A549 (cell line): ENCODE results near the gene SPEM1. TPM values are rescaled to one million over a fixed set of nuclear protein-coding genes. Genes with fewer than 3 reads are reported as not detected.

Experiments used
- ATAC-seq, 2 experiments: fragments of 200-7000 bp in 1 of 2; fragments of >200 bp in 1 of 2; cut with Nextera tagmentation in 1 of 2; cut with Tn5 transposase in 1 of 2; 3 replicates each; pipeline versions ENCODE4 v1.8.0 to v1.9.1; 2018 to 2020; ENCODE audit warnings: mild to moderate bottlenecking in 1 of 2, moderate library complexity in 1 of 2
- CTCF ChIA-PET: fragments of 300-600 bp; sonication (Branson Sonifier 250); formaldehyde crosslinking; extraction: SDS; loops from one replicate; lab custom pipeline; 2021; ENCODE audit warnings: antibody characterized with exemption, inconsistent platforms; lab: Yijun Ruan, JAX
- POLR2A ChIA-PET: fragments of 350-600 bp; formaldehyde crosslinking; extraction: SDS; loops from one replicate; lab custom pipeline; 2021; ENCODE audit warnings: antibody characterized with exemption, inconsistent platforms; lab: Yijun Ruan, JAX
- DNase-seq, 2 experiments: peaks; one replicate each; pipeline versions ENCODE4 v3.0.0 to v3.0.0-alpha.2; 2011 to 2016; ENCODE audit warnings: low read depth in 1 of 2, low spot score in 1 of 2
- FAIRE-seq: peaks from 2 replicates; lab custom pipeline; 2011; peaks lifted over from hg19 to GRCh38; lab: Jason Lieb, UNC
- H3K27ac ChIP-seq, 2 experiments: fragments of >200 bp; sonication (Bioruptor Twin); formaldehyde crosslinking; 3 replicates each; pipeline ENCODE4 v1.5.1; 2016 to 2017
- H3K4me1 ChIP-seq: fragments of >200 bp; sonication (Bioruptor Twin); formaldehyde crosslinking; 3 replicates; pipeline ENCODE4 v1.6.1; 2016
- H3K4me2 ChIP-seq: fragments of >200 bp; sonication (Bioruptor Twin); formaldehyde crosslinking; 3 replicates; pipeline ENCODE4 v1.6.1; 2016
- H3K4me3 ChIP-seq: fragments of >200 bp; sonication (Bioruptor Twin); formaldehyde crosslinking; 3 replicates; pipeline ENCODE4 v1.5.1; 2016
- H3K9me3 ChIP-seq: fragments of >200 bp; sonication (Bioruptor Twin); formaldehyde crosslinking; 3 replicates; pipeline ENCODE4 v1.6.1; 2016
- BHLHE40 ChIP-seq: IDR thresholded peaks from 2 replicates; pipeline ENCODE4 v1.6.1; 2012; ENCODE audit warnings: low read depth, low read length, inconsistent platforms
- CEBPB ChIP-seq, 2 experiments: fragments of >200 bp in 1 of 2; sonication (Bioruptor Twin) in 1 of 2; formaldehyde crosslinking in 1 of 2; IDR thresholded peaks; 2 replicates each; pipeline ENCODE4 v1.6.1; 2012 to 2016
- E2F6 ChIP-seq: IDR thresholded peaks from 2 replicates; pipeline ENCODE4 v1.6.1; 2012; ENCODE audit warnings: low read depth, borderline replicate concordance
- FOXS1 ChIP-seq: fragments of 250-450 bp; sonication (Bioruptor Pico); IDR thresholded peaks from 2 replicates; pipeline ENCODE4 v1.5.0; 2020; ENCODE audit warnings: mild to moderate bottlenecking, moderate library complexity
- HOXB5 ChIP-seq: fragments of 250-450 bp; sonication (Bioruptor Pico); IDR thresholded peaks from 2 replicates; pipeline ENCODE4 v1.5.0; 2020; ENCODE audit warnings: mild to moderate bottlenecking, moderate library complexity
- KDM5A ChIP-seq: fragments of 200-600 bp; sonication (generic); IDR thresholded peaks from 2 replicates; pipeline ENCODE4 v1.6.1; 2016; ENCODE audit warnings: antibody characterized with exemption, mild to moderate bottlenecking
- MAFK ChIP-seq: fragments of 450-650 bp; IDR thresholded peaks from 2 replicates; pipeline ENCODE4 v1.6.1; 2014; ENCODE audit not compliant: partially characterized antibody
- MAZ ChIP-seq: fragments of 150-350 bp; IDR thresholded peaks from 2 replicates; pipeline ENCODE4 v1.6.1; 2014; ENCODE audit warnings: antibody characterized with exemption, low read depth, low read length, borderline replicate concordance
- MYC ChIP-seq: IDR thresholded peaks from 2 replicates; pipeline ENCODE4 v1.6.1; 2012; ENCODE audit warnings: mild to moderate bottlenecking, inconsistent platforms, low read length, improper control_type of control experiment, borderline replicate concordance
- NPAS2 ChIP-seq: fragments of 250-450 bp; sonication (Bioruptor Pico); IDR thresholded peaks from 2 replicates; pipeline ENCODE4 v1.8.0; 2022; ENCODE audit warnings: mild to moderate bottlenecking, moderate library complexity, borderline replicate concordance
- POLR2AphosphoS2 ChIP-seq: conservative IDR thresholded peaks from 2 replicates; pipeline ENCODE4 v1.6.1; 2012; ENCODE audit warnings: low read length, improper control_type of control experiment, inconsistent platforms
- RAD21 ChIP-seq, 2 experiments: fragments of >200 bp in 1 of 2; sonication (Bioruptor Twin) in 1 of 2; formaldehyde crosslinking in 1 of 2; IDR thresholded peaks in 1 of 2; conservative IDR thresholded peaks in 1 of 2; 2 replicates in 1 of 2; 3 replicates in 1 of 2; pipeline ENCODE4 v1.6.1; 2012 to 2018; ENCODE audit warnings: inconsistent platforms in 1 of 2
- RNF2 ChIP-seq: fragments of 200-600 bp; sonication (generic); IDR thresholded peaks from 2 replicates; pipeline ENCODE4 v1.6.1; 2016; ENCODE audit warnings: low read depth, mild to moderate bottlenecking, antibody characterized with exemption, moderate library complexity, borderline replicate concordance
- TFCP2L1 ChIP-seq: fragments of 250-450 bp; sonication (Bioruptor Pico); IDR thresholded peaks from 2 replicates; pipeline ENCODE4 v1.5.0; 2021; ENCODE audit warnings: mild to moderate bottlenecking
- ZSCAN20 ChIP-seq: fragments of 250-450 bp; sonication (Bioruptor Pico); IDR thresholded peaks from 2 replicates; pipeline ENCODE4 v1.8.0; 2022; ENCODE audit warnings: mild to moderate bottlenecking, moderate library complexity
- WGBS: methylation state at CpG from one replicate; pipeline ENCODE4 v1.1.6; 2017; ENCODE audit errors: missing lambda C conversion rate; 5-methylcytosine and 5-hydroxymethylcytosine counted together
- polyA plus RNA-seq, 4 experiments: library from polyadenylated mRNA; depleted of rRNA in 3 of 4; stranded (reverse); fragments of >200 nt; fragmentation: RNase III in 1 of 4; extraction: RNeasy Plus Mini Kit Qiagen cat#74134 plus additional on column Dnase treatment in 1 of 4; gene quantifications; 2 replicates in 3 of 4; 3 replicates in 1 of 4; pipeline ENCODE4 v1.2.3, GENCODE V29; 2011 to 2017
- TF ChIP-seq, protein P1 (sequence below): fragments of 150-350 bp; IDR thresholded peaks from 2 replicates; pipeline ENCODE4 v1.6.1; 2014; ENCODE audit warnings: low read depth, mild to moderate bottlenecking, low read length
- TF ChIP-seq, protein P2 (sequence below): fragments of 250-450 bp; sonication (Bioruptor Pico); IDR thresholded peaks from 2 replicates; pipeline ENCODE4 v1.5.0; 2021; ENCODE audit warnings: mild to moderate bottlenecking, moderate library complexity, borderline replicate concordance
- TF ChIP-seq, protein P3 (sequence below): fragments of >200 bp; sonication (Bioruptor Twin); formaldehyde crosslinking; IDR thresholded peaks from 3 replicates; pipeline ENCODE4 v1.5.1; 2016

Gene SPEM1
- polyA plus RNA-seq, 2 of the 4 experiments (the other 2 are of a cell fraction) = 0.09 TPM; not detected in 1

DNA sequence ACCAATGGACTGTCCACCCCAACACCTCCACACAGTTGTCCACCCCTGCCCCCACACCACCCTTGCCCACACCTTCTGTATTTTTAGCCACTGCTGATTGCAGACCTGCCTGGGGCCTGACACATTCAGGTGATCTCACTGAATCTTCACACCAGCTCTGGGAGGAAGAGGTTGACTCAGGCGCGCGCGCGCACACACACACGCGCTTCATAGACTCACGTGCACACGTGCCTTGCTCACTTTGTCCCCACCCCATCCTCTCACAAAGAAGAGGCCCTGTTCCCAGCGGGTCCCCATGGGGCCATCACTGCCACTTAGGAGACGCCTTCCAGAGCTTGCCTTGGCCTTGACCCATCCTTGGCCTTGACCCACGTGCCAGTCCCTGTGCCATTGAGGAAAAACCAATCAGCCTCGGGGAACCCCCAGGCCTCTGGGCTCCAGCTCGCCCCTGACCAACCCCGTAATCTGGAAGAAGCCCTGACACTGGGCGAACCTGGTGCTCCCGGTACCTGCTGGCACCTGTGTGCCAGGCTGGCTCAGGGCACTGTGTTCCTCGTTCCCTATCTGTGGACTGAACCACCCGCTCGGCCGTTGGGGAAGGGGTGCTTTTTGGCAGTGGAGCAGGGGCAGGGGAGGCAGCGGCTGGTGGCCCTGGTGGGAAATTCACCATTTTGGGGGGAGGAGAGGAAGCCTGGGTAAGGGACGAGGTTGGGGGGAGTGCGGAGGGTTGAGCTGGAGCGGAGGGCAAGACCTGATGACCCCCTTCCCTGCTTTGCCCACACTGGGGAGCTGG, 9.3 kb upstream of the SPEM1 start:
- H3K4me3 ChIP-seq = no peak overlapping the region
- no peak overlapping the region for H3K27ac ChIP-seq
- FAIRE-seq (no peak), ATAC-seq (no peak), DNase-seq (no peak)
- CTCF ChIA-PET = interaction anchor here (0.6 to 3.4 kb wide), 9 partner anchors 8 to 150 kb away, joined by 3 to 20 read pairs (median 4); partner anchors contain the start of gene SPEM1
- POLR2A ChIA-PET = no interaction called here
- no peak for TF ChIP-seq MYC
- H3K9me3 ChIP-seq = no peaks in the 10 kb centered on the region
- 90% methylated on average over 25 of the region's 25 CpGs for WGBS
- no peak overlapping the region for H3K4me2 ChIP-seq
- peaks cover 7% of the 10 kb centered on the region; the same call in 1 of the 3 replicates for H3K4me1 ChIP-seq

- POLR2A ChIA-PET = no interaction called here
- FAIRE-seq = no peak
Measured at GRCh38 chr17:7411427-7411750, 8.7 kb upstream of the SPEM1 start.

GRCh38 chr17:7413346-7413985, 6.7 kb upstream of the SPEM1 start:
- Histone ChIP-seq H3K4me1 (0 out of 3 replicates have a peak, but pooled peaks cover 3% of the 10 kb centered on the region), H3K27ac (no peak overlapping the region), H3K4me2 (no peak overlapping the region), H3K4me3 (no peak overlapping the region), H3K9me3 (no peaks in the 10 kb centered on the region)
- POLR2A ChIA-PET = no interaction called here
- DNase-seq (no peak), ATAC-seq (no peak), FAIRE-seq (no peak)
- CTCF ChIA-PET = interaction anchor here (0.6 to 1.6 kb wide), 6 partner anchors 11 to 502 kb away, joined by 3 to 7 read pairs (median 4); no protein-coding TSS in a partner anchor
- TF ChIP-seq NPAS2 (CRISPR knock-in tag) (no peak), MYC (no peak), FOXS1 (CRISPR knock-in tag) (no peak), CEBPB (IDR thresholded peaks at IDR 0.05) (no peak), MAZ (no peak), POLR2AphosphoS2 (no peak), E2F6 (no peak), RNF2 (no peak), MAFK (no peak), RAD21 (conservative IDR thresholded peaks at IDR 0.05 in 1 of 2, IDR thresholded peaks at IDR 0.05 in 1 of 2) (no peak), ZSCAN20 (no peak), KDM5A (no peak), TFCP2L1 (CRISPR knock-in tag) (no peak)
- TF ChIP-seq, protein P1, sequence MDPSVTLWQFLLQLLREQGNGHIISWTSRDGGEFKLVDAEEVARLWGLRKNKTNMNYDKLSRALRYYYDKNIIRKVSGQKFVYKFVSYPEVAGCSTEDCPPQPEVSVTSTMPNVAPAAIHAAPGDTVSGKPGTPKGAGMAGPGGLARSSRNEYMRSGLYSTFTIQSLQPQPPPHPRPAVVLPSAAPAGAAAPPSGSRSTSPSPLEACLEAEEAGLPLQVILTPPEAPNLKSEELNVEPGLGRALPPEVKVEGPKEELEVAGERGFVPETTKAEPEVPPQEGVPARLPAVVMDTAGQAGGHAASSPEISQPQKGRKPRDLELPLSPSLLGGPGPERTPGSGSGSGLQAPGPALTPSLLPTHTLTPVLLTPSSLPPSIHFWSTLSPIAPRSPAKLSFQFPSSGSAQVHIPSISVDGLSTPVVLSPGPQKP = no peak
- TF ChIP-seq, all 56 proteins: peak for 0
- WGBS = 73% methylated on average over 6 of the region's 6 CpGs

More at GRCh38 chr17:7411427-7411750, 8.7 kb upstream of the SPEM1 start:
- CTCF ChIA-PET = interaction anchor here (0.6 to 3.4 kb wide), 9 partner anchors 8 to 149 kb away, joined by 3 to 20 read pairs (median 4); partner anchors contain the start of gene SPEM1
- WGBS = 90% methylated on average over 7 of the region's 8 CpGs
- Histone ChIP-seq H3K4me2 (no peak overlapping the region), H3K9me3 (no peaks in the 10 kb centered on the region), H3K4me1 (0 out of 3 replicates have a peak, but pooled peaks cover 3% of the 10 kb centered on the region), H3K4me3 (no peak overlapping the region), H3K27ac (no peak overlapping the region)
- TF ChIP-seq HOXB5 (CRISPR knock-in tag) = no peak
- TF ChIP-seq, protein P2, sequence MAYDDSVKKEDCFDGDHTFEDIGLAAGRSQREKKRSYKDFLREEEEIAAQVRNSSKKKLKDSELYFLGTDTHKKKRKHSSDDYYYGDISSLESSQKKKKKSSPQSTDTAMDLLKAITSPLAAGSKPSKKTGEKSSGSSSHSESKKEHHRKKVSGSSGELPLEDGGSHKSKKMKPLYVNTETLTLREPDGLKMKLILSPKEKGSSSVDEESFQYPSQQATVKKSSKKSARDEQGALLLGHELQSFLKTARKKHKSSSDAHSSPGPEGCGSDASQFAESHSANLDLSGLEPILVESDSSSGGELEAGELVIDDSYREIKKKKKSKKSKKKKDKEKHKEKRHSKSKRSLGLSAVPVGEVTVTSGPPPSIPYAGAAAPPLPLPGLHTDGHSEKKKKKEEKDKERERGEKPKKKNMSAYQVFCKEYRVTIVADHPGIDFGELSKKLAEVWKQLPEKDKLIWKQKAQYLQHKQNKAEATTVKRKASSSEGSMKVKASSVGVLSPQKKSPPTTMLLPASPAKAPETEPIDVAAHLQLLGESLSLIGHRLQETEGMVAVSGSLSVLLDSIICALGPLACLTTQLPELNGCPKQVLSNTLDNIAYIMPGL = no peak
- TF ChIP-seq BHLHE40 = no peak
- TF ChIP-seq, protein P3, sequence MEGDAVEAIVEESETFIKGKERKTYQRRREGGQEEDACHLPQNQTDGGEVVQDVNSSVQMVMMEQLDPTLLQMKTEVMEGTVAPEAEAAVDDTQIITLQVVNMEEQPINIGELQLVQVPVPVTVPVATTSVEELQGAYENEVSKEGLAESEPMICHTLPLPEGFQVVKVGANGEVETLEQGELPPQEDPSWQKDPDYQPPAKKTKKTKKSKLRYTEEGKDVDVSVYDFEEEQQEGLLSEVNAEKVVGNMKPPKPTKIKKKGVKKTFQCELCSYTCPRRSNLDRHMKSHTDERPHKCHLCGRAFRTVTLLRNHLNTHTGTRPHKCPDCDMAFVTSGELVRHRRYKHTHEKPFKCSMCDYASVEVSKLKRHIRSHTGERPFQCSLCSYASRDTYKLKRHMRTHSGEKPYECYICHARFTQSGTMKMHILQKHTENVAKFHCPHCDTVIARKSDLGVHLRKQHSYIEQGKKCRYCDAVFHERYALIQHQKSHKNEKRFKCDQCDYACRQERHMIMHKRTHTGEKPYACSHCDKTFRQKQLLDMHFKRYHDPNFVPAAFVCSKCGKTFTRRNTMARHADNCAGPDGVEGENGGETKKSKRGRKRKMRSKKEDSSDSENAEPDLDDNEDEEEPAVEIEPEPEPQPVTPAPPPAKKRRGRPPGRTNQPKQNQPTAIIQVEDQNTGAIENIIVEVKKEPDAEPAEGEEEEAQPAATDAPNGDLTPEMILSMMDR = no peak
- DNase-seq (no peak), ATAC-seq (no peak)
